PC-3 (cell line): ENCODE measurements around the gene ECHS1. TPM values are rescaled to one million over a fixed set of nuclear protein-coding genes. Genes with fewer than 3 reads are reported as not detected.
A peak's percentile ranks its signal among the peaks of the same experiment; 100 is the strongest.

Source experiments
- ATAC-seq: fragments of 200-7000 bp; cut with Tn5 transposase; 2 replicates; pipeline ENCODE4 v1.9.1; 2020; ENCODE audit warnings: mild to moderate bottlenecking, moderate library complexity
- BruUV-seq: library from RNA; stranded (reverse); fragments of 400-500 nt; replicated peaks from 2 replicates; lab custom pipeline; 2021; lab: Mats Ljungman, UMichigan
- CTCF ChIA-PET: fragments of 300-600 bp; sonication (Branson Sonifier 250); formaldehyde crosslinking; loops from one replicate; lab custom pipeline; 2022; ENCODE audit warnings: antibody characterized with exemption; lab: Charles Lee
- POLR2A ChIA-PET: fragments of 300-600 bp; sonication (Branson Sonifier 250); formaldehyde crosslinking; loops from one replicate; lab custom pipeline; 2022; ENCODE audit warnings: antibody characterized with exemption; ENCODE audit not compliant: unreplicated experiment; lab: Charles Lee
- DNase-seq: peaks from one replicate; pipeline ENCODE4 v3.0.0-alpha.2; 2015
- H2AFZ ChIP-seq: fragments of 300-600 bp; sonication (generic); 2 replicates; pipeline ENCODE4 v1.6.0; 2016; ENCODE audit warnings: antibody characterized with exemption, low read length
- H3F3A ChIP-seq: fragments of 300-600 bp; sonication (generic); one replicate; pipeline ENCODE4 v1.6.0; 2017; ENCODE audit warnings: antibody characterized with exemption, low read length, control low read depth, mild to moderate bottlenecking; ENCODE audit not compliant: unreplicated experiment
- H3K27ac ChIP-seq: fragments of 300-600 bp; sonication (generic); 2 replicates; pipeline ENCODE4 v1.5.1; 2016; ENCODE audit warnings: mild to moderate bottlenecking, low read length
- H3K27me3 ChIP-seq: fragments of 300-600 bp; sonication (generic); 2 replicates; pipeline ENCODE4 v1.6.1; 2016; ENCODE audit warnings: low read length, mixed read lengths
- H3K36me3 ChIP-seq: fragments of 300-600 bp; sonication (generic); 2 replicates; pipeline ENCODE4 v1.6.1; 2016; ENCODE audit warnings: low read depth, mixed run types, low read length, mixed read lengths
- H3K4me1 ChIP-seq: fragments of 300-600 bp; sonication (generic); 2 replicates; pipeline ENCODE4 v1.5.1; 2016; ENCODE audit warnings: low read length; ENCODE audit not compliant: insufficient read depth
- H3K4me2 ChIP-seq: fragments of 300-600 bp; sonication (generic); 2 replicates; pipeline ENCODE4 v1.6.0; 2016; ENCODE audit warnings: low read length
- H3K4me3 ChIP-seq: fragments of 300-600 bp; sonication (generic); 2 replicates; pipeline ENCODE4 v1.5.1; 2016; ENCODE audit warnings: mild to moderate bottlenecking, low read length, mixed read lengths
- H3K79me2 ChIP-seq: fragments of 300-600 bp; sonication (generic); 2 replicates; pipeline ENCODE4 v1.6.1; 2017; ENCODE audit warnings: low read length, mixed read lengths
- H3K9ac ChIP-seq: fragments of 300-600 bp; sonication (generic); 2 replicates; pipeline ENCODE4 v1.6.0; 2016; ENCODE audit warnings: mild to moderate bottlenecking, low read length
- H3K9me2 ChIP-seq: fragments of 300-600 bp; sonication (generic); replicated peaks from 2 replicates; pipeline ENCODE4 v1.6.1; 2016; ENCODE audit warnings: mixed run types, low read length, mixed read lengths
- H3K9me3 ChIP-seq: fragments of 300-600 bp; sonication (generic); 2 replicates; pipeline ENCODE4 v1.6.1; 2016; ENCODE audit warnings: low read length, mixed read lengths
- H4K20me1 ChIP-seq: fragments of 300-600 bp; sonication (generic); 2 replicates; pipeline ENCODE4 v1.6.1; 2016; ENCODE audit warnings: low read length, mixed read lengths
- EZH2 ChIP-seq: fragments of 300-600 bp; sonication (generic); IDR thresholded peaks from one replicate; pipeline ENCODE4 v1.6.1; 2017; ENCODE audit warnings: antibody characterized with exemption, mild to moderate bottlenecking, low read length; ENCODE audit not compliant: unreplicated experiment
- EZH2phosphoT487 ChIP-seq: fragments of 300-600 bp; sonication (generic); IDR thresholded peaks from 2 replicates; pipeline ENCODE4 v1.6.1; 2018; ENCODE audit warnings: mild to moderate bottlenecking, antibody characterized with exemption, low read length, borderline replicate concordance
- intact Hi-C: fragments of 100-400 bp; cut with micrococcal nuclease; formaldehyde crosslinking; loops from 2 replicates; pipeline ENCODE4 v1.9.0; 2023
- total RNA-seq: library from RNA; depleted of rRNA; stranded (reverse); fragments of >200 nt; gene quantifications from 2 replicates; pipeline ENCODE4 v1.2.3, GENCODE V29; 2014
- TF ChIP-seq, protein P1 (sequence below): fragments of 300-600 bp; sonication (generic); conservative IDR thresholded peaks from 2 replicates; pipeline ENCODE4 v1.5.1; 2017; ENCODE audit warnings: antibody characterized with exemption, low read depth, mild to moderate bottlenecking, low read length

The ECHS1 gene
- total RNA-seq, 1 experiment from 2014 or later, result 120 TPM

DNA sequence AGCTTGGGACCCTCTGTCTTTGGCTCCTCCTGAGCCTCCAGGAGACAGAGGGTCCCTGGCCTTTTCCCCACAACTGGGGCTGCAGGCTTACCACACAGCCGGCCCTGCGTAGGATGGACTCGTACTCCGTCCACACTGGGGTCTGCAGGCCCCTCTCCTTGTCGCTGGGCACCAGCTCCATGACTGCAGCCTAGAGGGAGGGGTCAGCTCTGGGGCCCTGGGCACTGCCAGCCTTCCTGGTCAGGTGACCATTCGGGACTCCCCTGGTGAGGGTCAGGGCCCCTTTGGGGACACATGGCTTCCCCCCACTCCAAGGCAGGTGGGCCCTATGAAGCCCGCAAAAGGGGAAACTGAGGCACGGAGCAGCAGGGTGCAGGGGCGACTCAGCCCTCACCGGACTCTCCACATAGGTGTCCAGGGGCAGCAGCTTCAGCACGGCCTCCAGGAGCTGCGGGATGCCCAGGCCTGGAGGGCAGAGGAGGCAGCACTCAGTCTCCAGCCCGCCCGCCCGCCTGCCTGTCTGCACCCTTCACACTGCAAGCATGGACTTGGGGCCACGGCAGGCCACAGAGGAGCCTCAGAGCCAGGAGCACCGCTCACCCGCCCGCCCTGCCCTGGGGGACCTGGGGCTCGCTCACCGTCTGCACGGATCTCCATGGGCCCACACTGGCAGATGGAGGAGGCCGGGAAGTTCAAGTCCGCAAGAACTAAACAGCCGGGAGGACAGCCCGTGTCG lies 16.4 kb downstream of the ECHS1 start:
- POLR2A ChIA-PET, result no interaction called here
- Histone ChIP-seq H3K9me2 (no peaks in the 10 kb centered on the region), H3K4me1 (0 out of 2 replicates have a peak, but pooled peaks cover 4% of the 10 kb centered on the region), H3K4me3 (peak overlapping the region; percentile 65), H3K4me2 (peak overlapping the region; percentile 93), H3K9me3 (no peaks in the 10 kb centered on the region), H3K79me2 (no peaks in the 10 kb centered on the region), H3F3A (no peaks in the 10 kb centered on the region), H3K9ac (peak overlapping the region; percentile 69), H3K27me3 (no peaks in the 10 kb centered on the region), H2AFZ (peak overlapping the region; percentile 78), H3K27ac (no peak overlapping the region), H4K20me1 (no peaks in the 10 kb centered on the region), H3K36me3 (no peaks in the 10 kb centered on the region)
- DNase-seq (no peak), ATAC-seq (peak; percentile 41)
- TSS peak; percentile 23 for BruUV-seq
- intact Hi-C loops, result no loop called here
- TF ChIP-seq EZH2 (no peak), EZH2phosphoT487 (no peak)
- TF ChIP-seq, protein P1, sequence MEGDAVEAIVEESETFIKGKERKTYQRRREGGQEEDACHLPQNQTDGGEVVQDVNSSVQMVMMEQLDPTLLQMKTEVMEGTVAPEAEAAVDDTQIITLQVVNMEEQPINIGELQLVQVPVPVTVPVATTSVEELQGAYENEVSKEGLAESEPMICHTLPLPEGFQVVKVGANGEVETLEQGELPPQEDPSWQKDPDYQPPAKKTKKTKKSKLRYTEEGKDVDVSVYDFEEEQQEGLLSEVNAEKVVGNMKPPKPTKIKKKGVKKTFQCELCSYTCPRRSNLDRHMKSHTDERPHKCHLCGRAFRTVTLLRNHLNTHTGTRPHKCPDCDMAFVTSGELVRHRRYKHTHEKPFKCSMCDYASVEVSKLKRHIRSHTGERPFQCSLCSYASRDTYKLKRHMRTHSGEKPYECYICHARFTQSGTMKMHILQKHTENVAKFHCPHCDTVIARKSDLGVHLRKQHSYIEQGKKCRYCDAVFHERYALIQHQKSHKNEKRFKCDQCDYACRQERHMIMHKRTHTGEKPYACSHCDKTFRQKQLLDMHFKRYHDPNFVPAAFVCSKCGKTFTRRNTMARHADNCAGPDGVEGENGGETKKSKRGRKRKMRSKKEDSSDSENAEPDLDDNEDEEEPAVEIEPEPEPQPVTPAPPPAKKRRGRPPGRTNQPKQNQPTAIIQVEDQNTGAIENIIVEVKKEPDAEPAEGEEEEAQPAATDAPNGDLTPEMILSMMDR, result no peak
- CTCF ChIA-PET, result no interaction called here

DNA sequence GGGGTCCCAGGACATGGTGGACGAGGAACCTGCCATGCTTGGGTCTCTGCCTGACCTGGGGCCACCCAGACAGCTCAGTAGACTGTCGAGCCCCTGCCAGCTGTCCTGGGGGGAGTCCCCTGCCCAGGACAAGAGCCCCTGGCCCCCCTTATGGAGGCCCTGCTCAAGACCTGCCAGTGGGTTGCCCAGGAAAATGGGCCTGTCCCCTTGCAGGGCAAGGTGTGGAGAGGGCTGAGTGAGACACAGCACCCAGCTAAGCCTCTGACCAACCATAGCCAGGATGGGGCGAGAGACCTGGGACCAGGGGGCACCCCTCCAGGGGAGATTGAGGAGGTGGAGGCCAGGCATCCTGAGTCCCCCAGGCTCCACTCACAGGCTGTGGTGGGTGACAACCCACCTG lies 17.2 kb downstream of the ECHS1 start:
- Histone ChIP-seq H3K36me3 (no peaks in the 10 kb centered on the region), H3K27ac (no peak overlapping the region), H3K4me2 (no peak overlapping the region), H3K4me1 (0 out of 2 replicates have a peak, but pooled peaks cover 4% of the 10 kb centered on the region), H3K27me3 (no peaks in the 10 kb centered on the region), H4K20me1 (no peaks in the 10 kb centered on the region), H3K79me2 (no peaks in the 10 kb centered on the region), H3K9me2 (no peaks in the 10 kb centered on the region), H3K9ac (no peak overlapping the region), H3K4me3 (no peak overlapping the region), H3K9me3 (no peaks in the 10 kb centered on the region), H2AFZ (no peak overlapping the region), H3F3A (no peaks in the 10 kb centered on the region)
- ATAC-seq (no peak), DNase-seq (no peak)
- TF ChIP-seq EZH2phosphoT487 (no peak), EZH2 (no peak)
- intact Hi-C loops, result no loop called here
- POLR2A ChIA-PET, result no interaction called here
- CTCF ChIA-PET, result no interaction called here
- BruUV-seq, result no TSS peak

DNA sequence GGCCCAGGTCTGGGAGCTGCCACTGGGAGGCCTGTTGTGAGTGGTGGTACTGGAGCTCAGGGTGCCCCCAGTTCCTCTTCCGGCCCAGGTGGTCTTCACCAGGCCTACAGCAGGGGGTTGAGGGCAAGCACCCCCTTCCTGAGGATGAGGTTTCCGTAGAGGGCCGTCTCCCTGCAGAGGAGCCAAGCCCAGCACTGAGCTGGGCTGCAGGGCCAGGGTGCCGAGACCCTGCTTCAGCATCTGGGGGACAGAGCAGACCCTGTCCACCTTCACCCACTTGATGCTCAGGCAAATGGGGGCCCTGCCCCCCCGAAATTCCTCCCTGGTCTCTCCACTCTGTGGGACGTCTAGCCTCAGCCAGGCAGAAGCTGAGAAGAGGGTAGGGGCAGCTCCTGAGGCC lies 17.9 kb downstream of the ECHS1 start:
- ATAC-seq (no peak), DNase-seq (no peak)
- Histone ChIP-seq H3K27me3 (no peaks in the 10 kb centered on the region), H2AFZ (no peak overlapping the region), H3K9me2 (no peaks in the 10 kb centered on the region), H3K4me3 (no peak overlapping the region), H4K20me1 (no peaks in the 10 kb centered on the region), H3K27ac (no peak overlapping the region), H3K4me2 (no peak overlapping the region), H3K9me3 (no peaks in the 10 kb centered on the region), H3K79me2 (no peaks in the 10 kb centered on the region), H3K4me1 (0 out of 2 replicates have a peak, but pooled peaks cover 4% of the 10 kb centered on the region), H3K9ac (no peak overlapping the region), H3F3A (no peaks in the 10 kb centered on the region), H3K36me3 (no peaks in the 10 kb centered on the region)
- BruUV-seq, result no TSS peak
- intact Hi-C loops, result no loop called here
- ChIA-PET CTCF (no interaction called here), POLR2A (no interaction called here)
- TF ChIP-seq, protein P1, result no peak
- TF ChIP-seq EZH2, result no peak
- TF ChIP-seq EZH2phosphoT487, result no peak
